Lower leg skin (tissue), 4 donors: Measurements from ENCODE around the gene CELF3. TPM values are rescaled to one million over a fixed set of nuclear protein-coding genes. Genes with fewer than 3 reads are reported as not detected.

Experiments used
- DNase-seq, 2 donors: peaks; one replicate each; pipeline ENCODE4 v3.0.0-alpha.2; 2019; ENCODE audit warnings: low spot score in 2 of 2
- H3K4me3 ChIP-seq: fragments of 200-600 bp; sonication (generic); 2 replicates; pipeline ENCODE4 v1.5.1; 2017; ENCODE audit warnings: mild to moderate bottlenecking, low read depth; ENCODE audit not compliant: poor library complexity, severe bottlenecking
- CTCF ChIP-seq, 3 donors: fragments of 450-650 bp; IDR thresholded peaks; one replicate each; pipeline ENCODE4 v1.5.1; 2016; ENCODE audit warnings: antibody characterized with exemption in 3 of 3, mild to moderate bottlenecking in 3 of 3, moderate library complexity in 2 of 3
- POLR2A ChIP-seq, 2 donors: fragments of 450-650 bp; IDR thresholded peaks; one replicate each; pipeline ENCODE4 v1.6.1; 2016 to 2017; ENCODE audit warnings: antibody characterized with exemption in 2 of 2, mild to moderate bottlenecking in 1 of 2, moderate library complexity in 1 of 2
- WGBS, 2 donors: methylation state at CpG; one replicate each; pipeline ENCODE4 v1.1.5; 2018; 5-methylcytosine and 5-hydroxymethylcytosine counted together
- intact Hi-C: fragments of 100-400 bp; cut with DNase I; formaldehyde crosslinking; loops from one replicate; pipeline ENCODE4 v1.15.0; 2023; ENCODE audit warnings: low total_unique reads
- total RNA-seq, 4 donors: library from RNA; depleted of rRNA; stranded (reverse); fragments of >200 nt; gene quantifications; one replicate each; pipeline ENCODE4 v1.1.0, GENCODE V29; 2016

CELF3 gene
- total RNA-seq, 4 donors from 2014 or later = not detected

- H3K4me3 ChIP-seq = no peak overlapping the region
- no peak for DNase-seq
- WGBS, 2 donors = 10 to 18% methylated on average over 5 to 8 of the region's 11 CpGs
- TF ChIP-seq CTCF (IDR thresholded peaks at IDR 0.05) (no peak), POLR2A (IDR thresholded peaks at IDR 0.05) (no peak)
- intact Hi-C loops = no loop called here
Observed at GRCh38 chr1:151716405-151716762, 219 bp downstream of the CELF3 start.

- DNase-seq = no peak
- no peak for TF ChIP-seq POLR2A (IDR thresholded peaks at IDR 0.05)
- no peak for TF ChIP-seq CTCF (IDR thresholded peaks at IDR 0.05)
- no peak overlapping the region for H3K4me3 ChIP-seq
- WGBS, 2 donors = 49 to 56% methylated on average over 17 of the region's 17 CpGs
- intact Hi-C loops = no loop called here
Observed at GRCh38 chr1:151715726-151716404, 738 bp downstream of the CELF3 start.

GRCh38 chr1:151714820-151715725 lies 1.5 kb downstream of the CELF3 start:
- H3K4me3 ChIP-seq = no peak overlapping the region
- DNase-seq = no peak
- WGBS, 2 donors = 75 to 78% methylated on average over 10 of the region's 10 CpGs
- intact Hi-C loops = no loop called here
- TF ChIP-seq POLR2A (IDR thresholded peaks at IDR 0.05) (no peak), CTCF (IDR thresholded peaks at IDR 0.05) (no peak)

- intact Hi-C loops = no loop called here
- TF ChIP-seq CTCF (IDR thresholded peaks at IDR 0.05) = no peak
- no peak for TF ChIP-seq POLR2A (IDR thresholded peaks at IDR 0.05)
- DNase-seq = no peak
- WGBS, 2 donors = 60 to 65% methylated on average over 2 of the region's 2 CpGs
- no peak overlapping the region for H3K4me3 ChIP-seq
Observed at GRCh38 chr1:151713874-151714273, 2.7 kb downstream of the CELF3 start.

- TF ChIP-seq CTCF (IDR thresholded peaks at IDR 0.05) (no peak), POLR2A (IDR thresholded peaks at IDR 0.05) (no peak)
- H3K4me3 ChIP-seq = no peak overlapping the region
- no peak for DNase-seq
- WGBS, 2 donors = 69 to 86% methylated on average over 2 of the region's 2 CpGs
- intact Hi-C loops = no loop called here
Observed at GRCh38 chr1:151713044-151713443, 3.6 kb downstream of the CELF3 start.
